Activated CD8-positive, alpha-beta memory T cell treated with anti-CD3 and anti-CD28 coated beads, Interleukin-2, amount 50 U/mL, for 1 hour (primary cell): ENCODE results near the gene SPATA12.
"Not testable (repeated sequence)": the region's sequence is repeated elsewhere in the genome, so short reads cannot be mapped to it uniquely, and the experiment has no call there.

ENCODE experiments used
- DNase-seq: peaks from one replicate; pipeline ENCODE4 v3.0.0-alpha.2; 2020; ENCODE audit errors: extremely low read depth

SPATA12 gene

GRCh38 chr3:57083266-57083995 is 23.0 kb downstream of the SPATA12 start:
- not testable (repeated sequence) for DNase-seq

GRCh38 chr3:57085211-57085610 is 24.7 kb downstream of the SPATA12 start:
- no peak for DNase-seq

GRCh38 chr3:57086201-57086600 is 25.7 kb downstream of the SPATA12 start:
- DNase-seq = no peak

- no peak for DNase-seq
Measured at GRCh38 chr3:57087361-57088092, 27.1 kb downstream of the SPATA12 start.

DNA sequence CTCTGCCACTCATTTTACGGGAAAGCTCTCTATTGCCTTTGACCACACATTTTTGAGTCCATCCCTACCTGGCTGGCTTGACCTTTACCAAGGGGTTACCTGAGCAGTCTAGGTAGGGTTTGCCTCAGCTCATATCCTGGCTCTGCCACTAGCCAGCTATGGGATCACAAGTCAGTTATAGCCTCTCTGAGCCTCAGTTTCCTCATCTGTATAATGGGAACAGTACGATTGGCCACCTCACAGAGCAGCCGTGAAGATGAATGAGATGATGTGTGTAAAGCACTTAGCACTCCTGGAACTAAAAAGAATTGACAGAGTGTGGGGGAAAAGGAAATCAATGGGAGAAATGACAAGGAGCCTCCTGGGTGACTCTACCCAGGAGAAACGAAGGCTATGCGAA is 28.0 kb downstream of the SPATA12 start:
- no peak for DNase-seq

DNA sequence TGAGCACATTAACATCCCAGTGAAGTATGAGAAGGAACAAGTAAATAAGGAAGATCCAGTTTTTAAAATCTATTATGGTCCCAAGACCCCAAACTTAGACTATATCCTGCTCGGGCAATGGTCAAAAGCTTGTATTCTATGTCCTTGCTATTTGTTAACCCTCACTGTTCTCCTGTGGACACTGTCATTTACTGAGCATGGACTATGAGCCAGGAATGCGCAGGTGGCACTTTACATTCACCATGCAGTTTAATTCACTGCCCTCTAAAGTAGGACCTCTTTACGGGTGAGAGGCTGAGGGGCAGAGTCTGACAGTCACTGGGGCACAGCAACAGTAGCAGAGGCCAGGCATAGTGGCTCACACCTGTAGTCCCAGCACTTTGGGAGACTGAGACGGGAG is 28.6 kb downstream of the SPATA12 start:
- DNase-seq = no peak

- DNase-seq = no peak
Measured at GRCh38 chr3:57091521-57092273, 31.2 kb downstream of the SPATA12 start.

DNA sequence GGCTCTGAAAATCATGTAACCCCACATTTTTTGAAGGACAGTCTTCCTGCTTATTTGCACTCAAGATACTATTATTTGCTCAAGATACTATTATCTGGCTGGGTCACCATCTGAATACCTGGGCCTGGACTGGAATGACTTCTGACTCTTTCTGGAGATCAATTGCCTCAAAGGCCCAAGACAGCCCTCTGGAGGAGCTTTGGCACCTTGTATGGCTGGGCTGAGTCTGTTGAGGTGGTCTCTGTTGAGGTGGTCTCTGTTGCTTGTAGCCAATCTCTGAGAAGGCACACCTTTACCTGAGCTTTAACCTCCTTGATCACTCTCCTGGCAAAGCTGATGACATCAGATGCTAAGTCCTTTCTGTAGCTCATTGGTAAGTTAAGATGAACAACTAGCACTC is 33.0 kb downstream of the SPATA12 start:
- no peak for DNase-seq

DNA sequence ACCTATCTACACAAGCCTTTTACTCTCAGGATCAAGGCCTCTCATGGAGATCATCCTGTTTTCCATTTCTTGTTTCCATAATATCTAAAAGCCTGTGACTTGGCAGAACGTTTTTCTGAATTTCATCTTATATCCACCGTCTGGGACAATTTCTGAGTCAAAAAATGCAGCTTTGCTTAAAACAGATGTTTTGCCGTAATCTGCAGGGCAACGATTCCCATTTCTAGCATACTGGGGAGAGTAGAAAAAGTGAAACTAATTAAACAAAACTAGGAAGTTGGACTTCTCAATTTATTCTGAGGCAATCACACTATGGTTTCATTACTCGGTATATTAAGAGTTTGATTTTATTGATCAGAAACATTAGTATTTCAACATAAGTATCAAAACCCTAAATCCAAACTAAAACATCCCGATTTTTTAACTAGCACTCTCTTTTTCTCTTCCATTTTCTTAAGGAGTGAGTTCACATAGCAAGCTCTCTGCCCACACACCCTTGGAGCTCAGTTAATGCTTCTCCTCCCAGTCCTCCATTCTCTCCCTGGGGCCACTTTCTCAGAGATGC is 33.6 kb downstream of the SPATA12 start:
- DNase-seq = no peak

DNA sequence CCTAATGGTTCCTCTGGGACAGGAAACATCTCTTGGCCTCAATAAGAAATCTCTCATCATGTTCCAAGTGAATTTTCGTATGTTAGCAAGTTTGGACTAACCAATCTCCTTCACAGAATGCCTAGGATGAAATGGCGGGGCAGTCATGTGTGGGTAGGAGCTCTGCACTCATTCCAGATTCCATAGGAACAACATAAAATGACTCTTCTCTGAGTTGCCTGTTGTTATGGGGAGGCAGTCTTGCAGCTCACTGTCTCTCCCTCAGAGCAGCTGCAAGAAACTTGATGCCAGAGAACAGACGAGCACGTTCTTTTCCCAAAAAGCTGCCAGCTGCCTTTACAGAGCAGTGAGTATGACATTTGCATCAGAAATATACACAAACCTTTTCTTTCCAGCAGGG is 34.1 kb downstream of the SPATA12 start:
- DNase-seq = no peak

DNA sequence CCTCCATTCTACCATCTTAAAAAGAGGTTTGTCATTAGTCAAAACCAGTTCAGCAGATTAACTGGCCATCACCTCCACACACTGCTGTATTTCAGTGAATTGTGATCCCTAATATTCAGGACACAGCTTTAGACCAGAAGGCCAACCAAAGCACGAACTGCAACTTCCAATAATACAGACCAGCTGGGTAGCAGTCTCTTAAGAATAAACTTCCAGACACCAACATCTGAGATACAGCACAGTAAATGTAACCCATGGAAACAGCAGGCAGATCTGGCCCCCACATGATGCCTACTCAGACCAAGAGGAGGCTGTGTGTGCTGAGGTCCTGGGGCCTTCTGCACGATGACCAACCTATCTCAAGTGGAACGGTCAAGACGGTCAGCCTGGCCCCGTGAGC is 34.9 kb downstream of the SPATA12 start:
- no peak for DNase-seq

DNA sequence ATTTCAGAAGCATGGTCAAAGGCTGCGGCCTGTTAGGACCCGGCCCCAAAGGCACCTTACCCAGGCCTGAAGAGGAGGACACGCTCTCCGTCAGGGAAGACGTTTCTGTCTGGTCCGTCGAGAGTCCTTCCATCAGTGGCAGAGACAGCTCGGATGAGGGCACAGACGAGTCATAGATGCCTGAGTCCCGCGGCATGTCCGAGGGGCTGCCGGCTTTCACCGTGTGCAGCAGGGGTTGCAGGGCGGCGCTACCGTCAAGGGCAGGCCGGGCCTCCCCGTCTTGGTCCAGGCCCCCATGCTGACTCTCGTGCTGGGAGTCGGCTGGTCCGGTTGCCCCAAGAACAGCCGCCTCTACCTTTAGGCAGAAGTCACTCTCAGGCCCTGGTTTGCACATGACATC is 37.1 kb downstream of the SPATA12 start:
- no peak for DNase-seq

- DNase-seq = no peak
Measured at GRCh38 chr3:57098418-57099310, 38.2 kb downstream of the SPATA12 start.

DNA sequence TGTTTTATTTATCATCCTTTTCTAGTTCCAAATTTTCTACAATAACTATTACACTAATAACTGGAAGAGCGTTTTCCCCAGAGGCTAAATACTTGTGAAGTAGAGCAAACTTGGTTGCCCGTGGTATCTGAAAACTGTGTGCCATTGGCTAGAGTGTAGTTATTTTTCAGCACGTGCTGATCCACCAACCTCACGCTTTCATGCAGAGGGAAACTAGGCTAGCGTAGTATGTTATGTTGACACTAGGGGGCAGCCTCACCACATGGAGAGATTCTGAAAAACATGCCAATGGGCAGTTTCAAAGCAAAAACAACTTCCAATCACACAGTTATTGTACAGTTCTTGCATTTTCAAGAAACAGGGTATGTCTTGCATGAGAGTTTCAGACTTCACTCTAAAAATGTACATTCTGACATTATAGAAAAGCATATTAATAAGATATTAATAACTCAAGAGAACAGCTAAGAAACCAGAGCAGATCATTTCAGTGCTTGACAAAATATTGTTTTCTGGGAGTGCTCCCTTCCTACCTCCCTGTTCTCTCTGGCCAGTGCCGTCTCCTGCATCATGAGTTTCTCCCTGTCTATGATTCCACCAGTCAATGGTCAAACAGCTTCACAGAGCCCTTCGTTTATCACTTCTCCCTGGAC is 39.7 kb downstream of the SPATA12 start:
- DNase-seq = peak; percentile 5

DNA sequence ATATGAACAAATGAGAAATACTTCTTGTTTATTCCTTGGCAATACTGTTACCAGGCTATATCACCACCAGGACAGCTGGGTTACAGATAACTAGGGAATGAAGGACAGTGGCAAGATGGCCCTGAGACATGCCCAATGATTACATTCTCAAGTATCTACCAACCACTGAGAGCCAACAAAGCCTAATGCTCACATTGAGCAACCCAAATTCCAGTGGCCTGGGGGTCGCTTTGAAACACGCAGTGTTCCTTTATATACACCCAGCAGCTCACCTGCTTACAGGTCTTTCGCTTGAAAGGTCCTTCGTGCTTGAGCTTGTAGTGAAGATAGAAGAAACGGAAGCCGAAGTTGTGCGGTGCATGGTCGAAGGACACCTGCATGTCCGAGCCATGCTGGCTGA is 45.1 kb downstream of the SPATA12 start:
- no peak for DNase-seq

GRCh38 chr3:57108684-57109083 is 48.2 kb downstream of the SPATA12 start:
- DNase-seq = no peak

- DNase-seq = no peak
Measured at GRCh38 chr3:57109437-57110199, 49.2 kb downstream of the SPATA12 start.

GRCh38 chr3:57110214-57110613 is 49.8 kb downstream of the SPATA12 start:
- DNase-seq = no peak

GRCh38 chr3:57110798-57111197 is 50.3 kb downstream of the SPATA12 start:
- no peak for DNase-seq

- DNase-seq = no peak
Measured at GRCh38 chr3:57112206-57112605, 51.7 kb downstream of the SPATA12 start.
